Ovary (tissue), 9 donors: Measurements from ENCODE around the gene BIK. TPM values are rescaled to one million over a fixed set of nuclear protein-coding genes. Genes with fewer than 3 reads are reported as not detected.

Source experiments
- DNase-seq, 5 donors: peaks; one replicate each; pipeline ENCODE4 v3.0.0-alpha.2; 2019 to 2020
- H3K27ac ChIP-seq, 2 donors: fragments of 200-600 bp; one replicate each; pipeline versions ENCODE4 v1.5.1 to v1.8.0; 2019 to 2022
- H3K27me3 ChIP-seq: fragments of 200-600 bp; one replicate; pipeline ENCODE4 v1.8.0; 2022
- H3K36me3 ChIP-seq: fragments of 200-600 bp; sonication (generic); one replicate; pipeline ENCODE4 v1.5.1; 2019
- H3K4me1 ChIP-seq: one replicate; pipeline ENCODE4 v1.8.1; 2013; ENCODE audit warnings: mild to moderate bottlenecking, moderate library complexity; ENCODE audit not compliant: insufficient read depth
- H3K4me3 ChIP-seq: fragments of 200-600 bp; sonication (generic); one replicate; pipeline ENCODE4 v1.5.1; 2017
- H3K9me3 ChIP-seq, 2 donors: fragments of 200-600 bp in 1 of 2; sonication (generic) in 1 of 2; one replicate each; pipeline versions ENCODE4 v1.5.1 to v1.8.1; 2013 to 2019; ENCODE audit warnings: mild to moderate bottlenecking in 1 of 2, moderate library complexity in 1 of 2
- CTCF ChIP-seq, 3 donors: fragments of 450-650 bp in 2 of 3; fragments of 200-600 bp in 1 of 3; IDR thresholded peaks; one replicate each; pipeline versions ENCODE4 v1.5.1 to v1.8.0; 2016 to 2022; ENCODE audit warnings: antibody characterized with exemption in 3 of 3, mild to moderate bottlenecking in 1 of 3
- EP300 ChIP-seq: sonication (generic); formaldehyde crosslinking; IDR thresholded peaks from one replicate; pipeline ENCODE4 v1.6.1; 2017; ENCODE audit warnings: antibody characterized with exemption
- POLR2A ChIP-seq: fragments of 450-650 bp; IDR thresholded peaks from one replicate; pipeline ENCODE4 v1.6.1; 2017; ENCODE audit warnings: antibody characterized with exemption, mild to moderate bottlenecking, moderate library complexity
- WGBS, 3 donors: extraction: QIAGEN DNeasy Blood & Tissue Kit in 1 of 3; methylation state at CpG; one replicate each; pipeline versions ENCODE4 v1.1.5 to v1.1.7; 2013 to 2017; 5-methylcytosine and 5-hydroxymethylcytosine counted together
- intact Hi-C, 4 donors: fragments of 100-400 bp; cut with DNase I; formaldehyde crosslinking; loops; one replicate each; pipeline versions ENCODE4 v1.11.0 to v1.15.1; 2022 to 2023
- polyA plus RNA-seq, 2 donors: library from polyadenylated mRNA; stranded (reverse); fragments of 200-250 nt in 1 of 2; fragments of 350-450 nt in 1 of 2; fragmentation: Illumina TruSeq in 1 of 2; extraction: RNeasy Lipid Tissue Mini Kit (QIAGEN cat#74804) in 1 of 2; gene quantifications; one replicate each; pipeline ENCODE4 v1.2.3, GENCODE V29; 2013 to 2014
- total RNA-seq, 7 donors: library from RNA; depleted of rRNA in 2 of 7; stranded (reverse); fragments of >200 nt in 2 of 7; fragmentation: NEBNext Ultra II Directional in 3 of 7; extraction: Animal tissue kit (Norgen Biotek cat#: 25700) in 3 of 7; gene quantifications; one replicate each; pipeline versions ENCODE4 v1.1.0 to v1.2.4, GENCODE V29; 2016 to 2023
- donor health status: DM: no; HTN: no; CAD: no; lungs with moderate emphysema.
- donor health status: DM: no; HTN: no; CAD: no.
- donor health status: Bipolar disorder and iron deficiency.
- donor health status: DM: yes; HTN: yes; CAD: no.
- donor health status: DM: no; HTN: no; CAD: no.
- donor health status: DM: yes; HTN: yes; CAD: no.

Gene BIK
- total and polyA plus RNA-seq, 9 donors, result 0.31 to 15.2 (median 0.48) TPM; not detected in 4

GRCh38 chr22:43118953-43119458 lies 8.5 kb downstream of the BIK start:
- Histone ChIP-seq H3K4me3 (no peak overlapping the region), H3K36me3 (no peaks in the 10 kb centered on the region), H3K4me1 (no peaks in the 10 kb centered on the region), H3K27ac (no peak overlapping the region), H3K9me3 (no peaks in the 10 kb centered on the region), H3K27me3 (no peaks in the 10 kb centered on the region)
- WGBS, 3 donors, result 62 to 77% (median 65%) methylated on average over 7 of the region's 7 CpGs
- DNase-seq, result no peak
- intact Hi-C loops, result no loop called here
- TF ChIP-seq CTCF (IDR thresholded peaks at IDR 0.05) (no peak), POLR2A (no peak), EP300 (no peak)

GRCh38 chr22:43126501-43127165 lies 16.1 kb downstream of the BIK start:
- TF ChIP-seq POLR2A (no peak), EP300 (no peak), CTCF (IDR thresholded peaks at IDR 0.05) (no peak)
- no peak overlapping the region for H3K27ac ChIP-seq
- H3K9me3 ChIP-seq, result no peaks in the 10 kb centered on the region
- 27 to 46% (median 35%) methylated on average over 5 of the region's 5 CpGs for WGBS, 3 donors
- H3K27me3 ChIP-seq, result no peaks in the 10 kb centered on the region
- intact Hi-C loops, result no loop called here
- no peaks in the 10 kb centered on the region for H3K36me3 ChIP-seq
- H3K4me3 ChIP-seq, result no peak overlapping the region
- H3K4me1 ChIP-seq, result no peaks in the 10 kb centered on the region
- DNase-seq, result no peak

- H3K36me3 ChIP-seq, result no peaks in the 10 kb centered on the region
- intact Hi-C loops, result no loop called here
- no peaks in the 10 kb centered on the region for H3K27me3 ChIP-seq
- no peaks in the 10 kb centered on the region for H3K9me3 ChIP-seq
- 80 to 89% (median 83%) methylated on average over 15 to 17 of the region's 17 CpGs for WGBS, 3 donors
- H3K4me1 ChIP-seq, result no peaks in the 10 kb centered on the region
- no peak overlapping the region for H3K27ac ChIP-seq
- H3K4me3 ChIP-seq, result no peak overlapping the region
- TF ChIP-seq EP300 (no peak), CTCF (IDR thresholded peaks at IDR 0.05) (no peak), POLR2A (no peak)
- no peak for DNase-seq
Observed at GRCh38 chr22:43127166-43127908, 16.8 kb downstream of the BIK start.

- intact Hi-C loops, result no loop called here
- no peak for DNase-seq
- Histone ChIP-seq H3K4me3 (no peak overlapping the region), H3K9me3 (no peaks in the 10 kb centered on the region), H3K36me3 (no peaks in the 10 kb centered on the region), H3K4me1 (no peaks in the 10 kb centered on the region), H3K27ac (no peak overlapping the region), H3K27me3 (no peaks in the 10 kb centered on the region)
- WGBS, 3 donors, result 47 to 68% (median 55%) methylated on average over 13 of the region's 13 CpGs
- no peak for TF ChIP-seq POLR2A
- no peak for TF ChIP-seq CTCF (IDR thresholded peaks at IDR 0.05)
- TF ChIP-seq EP300, result no peak
Observed at GRCh38 chr22:43128116-43128515, 17.6 kb downstream of the BIK start.
